SK-N-MC (cell line): ENCODE data around the gene PIM3.

Source experiments
- DNase-seq: peaks from one replicate; pipeline ENCODE4 v3.0.0-alpha.2; 2011; ENCODE audit warnings: low read depth, low spot score
- H3K27ac ChIP-seq: fragments of 200-600 bp; sonication (generic); 2 replicates; pipeline ENCODE4 v1.5.1; 2016; ENCODE audit warnings: mixed run types
- H3K36me3 ChIP-seq: fragments of 200-600 bp; sonication (generic); 2 replicates; pipeline ENCODE4 v1.6.1; 2017; ENCODE audit warnings: antibody characterized with exemption, low read length, mixed read lengths; ENCODE audit not compliant: insufficient read depth
- H3K4me3 ChIP-seq: fragments of 200-600 bp; sonication (generic); 2 replicates; pipeline ENCODE4 v1.5.1; 2016
- H3K9ac ChIP-seq: fragments of 200-600 bp; sonication (generic); 2 replicates; pipeline ENCODE4 v1.8.0; 2017; ENCODE audit warnings: mixed run types, mixed read lengths; ENCODE audit not compliant: insufficient read length
- H3K9me3 ChIP-seq: fragments of 200-600 bp; sonication (generic); 2 replicates; pipeline ENCODE4 v1.6.1; 2017; ENCODE audit warnings: low read depth, mild to moderate bottlenecking, antibody characterized with exemption, low read length, moderate library complexity, mixed read lengths
- EZH2 ChIP-seq: fragments of 200-600 bp; sonication (generic); IDR thresholded peaks from one replicate; pipeline ENCODE4 v1.6.1; 2017; ENCODE audit warnings: antibody characterized with exemption
- FOXP2 ChIP-seq: optimal IDR thresholded peaks from 2 replicates; pipeline ENCODE3; 2011; ENCODE audit warnings: mild to moderate bottlenecking, moderate library complexity; ENCODE audit not compliant: insufficient read depth; ENCODE audit errors: extremely low read length, control extremely low read depth
- POLR2AphosphoS5 ChIP-seq: IDR thresholded peaks from 2 replicates; pipeline ENCODE4 v1.6.1; 2012; ENCODE audit warnings: mild to moderate bottlenecking, low read depth, low read length, borderline replicate concordance

The PIM3 gene

DNA sequence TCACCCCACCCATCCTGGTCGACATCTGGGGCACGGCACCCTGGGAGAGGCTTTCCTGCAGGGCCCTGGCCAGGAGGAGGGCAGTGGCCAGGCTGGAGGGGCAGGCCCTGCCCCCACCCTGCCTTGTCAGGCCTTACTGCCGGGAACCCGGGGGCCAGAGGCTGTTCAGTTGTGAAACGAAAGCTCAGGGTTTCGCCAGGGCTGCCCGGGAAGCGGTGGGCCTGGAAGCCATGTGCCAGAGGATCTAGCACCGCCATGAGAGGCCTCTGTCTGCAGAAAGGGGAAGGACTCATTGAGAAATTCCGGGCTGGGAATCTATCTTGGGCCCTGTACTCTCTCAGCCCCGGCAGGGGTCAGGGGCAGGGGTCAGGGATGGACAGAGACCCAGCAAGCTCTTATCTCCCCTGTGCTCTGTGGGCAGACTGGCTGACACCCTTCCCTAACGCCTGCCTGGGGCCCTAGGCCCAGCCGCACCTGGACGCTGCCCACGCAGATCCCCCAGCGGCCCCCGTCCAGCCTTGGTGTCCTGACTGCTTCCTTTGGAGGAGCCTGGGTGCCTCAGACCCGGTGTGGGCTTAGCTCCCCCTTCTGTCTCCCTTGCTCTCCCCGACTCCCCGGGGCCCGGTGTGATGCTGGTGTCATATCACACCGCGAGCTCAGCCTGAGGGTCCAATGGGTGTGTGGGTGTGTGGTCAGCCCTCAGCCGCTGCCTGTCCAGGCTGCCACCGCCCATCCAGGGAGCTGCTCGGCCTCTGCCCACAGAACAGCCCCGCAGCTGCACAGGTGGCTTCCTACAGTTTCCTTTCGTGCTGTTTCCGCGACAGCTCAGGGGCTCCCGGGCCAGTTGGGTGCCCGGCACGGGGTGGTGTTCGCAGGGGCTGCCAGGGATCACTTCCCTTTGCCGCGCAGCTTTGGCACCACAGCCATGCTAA is 6.5 kb downstream of the PIM3 start:
- Histone ChIP-seq H3K9ac (no peak overlapping the region), H3K9me3 (no peaks in the 10 kb centered on the region)

DNA sequence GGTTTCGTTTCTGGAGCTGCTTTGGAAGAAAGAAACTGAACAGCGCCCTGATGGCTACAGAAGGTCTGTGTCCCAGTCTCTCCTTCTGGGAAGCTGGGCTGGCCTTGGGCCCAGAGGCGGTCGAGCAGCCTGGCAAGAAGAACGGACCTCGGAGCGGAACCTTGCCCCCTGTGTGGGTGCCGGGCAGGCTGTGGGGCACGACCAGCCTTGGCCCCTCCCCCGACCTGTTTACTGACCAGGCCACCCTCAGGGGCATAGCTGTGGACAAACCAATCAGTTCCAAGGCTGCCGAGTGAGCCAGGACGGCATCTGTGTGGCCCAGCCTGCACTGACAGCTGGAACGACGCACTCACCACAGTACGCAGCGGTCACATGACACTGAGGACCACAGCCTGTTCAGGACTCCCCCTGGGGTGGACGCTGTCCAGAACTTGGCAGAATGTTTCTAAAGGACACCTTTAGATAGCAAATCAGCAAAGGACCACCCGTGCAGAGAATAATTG is 7.2 kb downstream of the PIM3 start:
- H3K36me3 ChIP-seq = peaks cover 19% of the 10 kb centered on the region
- no peak overlapping the region for H3K4me3 ChIP-seq
- no peak for DNase-seq
- no peaks in the 10 kb centered on the region for H3K9me3 ChIP-seq
- no peak for TF ChIP-seq EZH2
- TF ChIP-seq FOXP2 = no peak
- no peak for TF ChIP-seq POLR2AphosphoS5
- H3K9ac ChIP-seq = no peak overlapping the region
- no peak overlapping the region for H3K27ac ChIP-seq

More for the DNA sequence above, 6.5 kb downstream of the PIM3 start:
- H3K36me3 ChIP-seq = peaks cover 23% of the 10 kb centered on the region
- TF ChIP-seq POLR2AphosphoS5 (no peak), FOXP2 (no peak), EZH2 (no peak)
- no peak for DNase-seq
- H3K27ac ChIP-seq = no peak overlapping the region
- no peak overlapping the region for H3K4me3 ChIP-seq

DNA sequence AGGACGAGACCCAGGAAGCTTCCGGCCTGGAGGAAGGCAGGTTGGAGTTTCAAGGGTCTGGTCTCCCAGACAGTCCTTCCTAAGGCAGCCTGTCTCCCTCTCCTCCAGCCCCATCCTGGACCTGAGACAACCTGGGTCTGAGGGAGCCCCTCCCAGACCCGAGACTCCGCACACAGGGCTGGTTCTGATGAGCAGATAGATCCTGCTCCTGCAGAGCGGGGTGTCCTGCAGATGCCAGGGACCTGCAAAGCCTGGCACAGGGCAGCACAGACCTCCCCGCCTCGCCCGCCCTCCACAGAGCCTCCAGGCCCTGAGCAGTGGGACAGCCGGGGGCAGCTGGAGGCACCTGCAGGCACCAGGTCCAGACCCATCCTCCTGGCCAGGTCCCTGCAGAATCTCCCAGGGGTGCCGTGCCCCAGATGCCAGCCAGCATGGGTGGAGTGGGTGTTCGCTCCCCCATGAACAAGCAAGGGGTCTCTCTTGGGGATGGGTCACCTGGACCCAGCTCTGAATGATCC is 7.8 kb downstream of the PIM3 start:
- Histone ChIP-seq H3K9me3 (no peaks in the 10 kb centered on the region), H3K4me3 (no peak overlapping the region), H3K36me3 (peaks cover 12% of the 10 kb centered on the region), H3K27ac (no peak overlapping the region), H3K9ac (no peak overlapping the region)
- TF ChIP-seq FOXP2 (no peak), EZH2 (no peak), POLR2AphosphoS5 (no peak)
- DNase-seq = no peak

DNA sequence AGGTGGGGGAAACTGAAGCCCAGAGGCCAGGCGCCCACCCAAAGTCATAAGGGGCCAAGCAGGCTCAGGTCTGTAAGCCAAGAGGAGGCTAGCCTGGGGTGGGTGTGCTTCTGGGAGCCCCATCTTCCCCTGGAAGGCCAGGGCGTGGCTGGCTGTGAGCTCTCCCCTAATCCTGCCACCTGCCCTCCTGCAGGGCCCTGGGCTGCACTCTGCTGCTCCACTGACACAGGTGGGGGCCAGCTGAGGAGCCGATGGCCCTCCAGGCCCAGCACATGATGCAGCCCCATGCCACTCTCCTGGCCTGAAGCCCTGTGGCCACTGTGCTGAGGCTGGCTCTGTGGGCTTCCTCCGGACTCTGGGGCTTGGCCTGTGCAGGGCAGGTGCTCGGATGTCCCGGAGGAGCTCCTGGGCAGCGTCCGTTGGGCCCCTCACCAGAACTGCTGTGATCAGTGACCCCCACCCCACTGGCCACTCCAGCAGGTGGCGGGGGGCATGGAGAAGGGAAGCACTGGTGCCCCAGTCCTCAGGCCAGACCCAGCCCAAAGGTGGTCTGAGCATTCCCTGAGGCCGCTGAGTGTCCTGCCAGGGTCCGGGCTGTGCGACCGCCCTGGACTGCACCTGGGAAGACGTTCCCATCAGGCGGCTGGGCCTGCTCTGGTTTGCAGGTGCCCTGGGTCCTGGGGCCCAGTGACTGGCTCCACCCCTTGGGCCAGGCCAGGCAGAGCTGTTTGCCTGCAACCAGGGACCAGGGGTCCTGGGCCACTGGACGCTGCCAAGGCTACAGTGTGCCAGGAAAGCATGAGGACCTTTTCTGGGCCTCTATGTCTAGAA is 8.5 kb downstream of the PIM3 start:
- H3K9ac ChIP-seq = no peak overlapping the region

DNA sequence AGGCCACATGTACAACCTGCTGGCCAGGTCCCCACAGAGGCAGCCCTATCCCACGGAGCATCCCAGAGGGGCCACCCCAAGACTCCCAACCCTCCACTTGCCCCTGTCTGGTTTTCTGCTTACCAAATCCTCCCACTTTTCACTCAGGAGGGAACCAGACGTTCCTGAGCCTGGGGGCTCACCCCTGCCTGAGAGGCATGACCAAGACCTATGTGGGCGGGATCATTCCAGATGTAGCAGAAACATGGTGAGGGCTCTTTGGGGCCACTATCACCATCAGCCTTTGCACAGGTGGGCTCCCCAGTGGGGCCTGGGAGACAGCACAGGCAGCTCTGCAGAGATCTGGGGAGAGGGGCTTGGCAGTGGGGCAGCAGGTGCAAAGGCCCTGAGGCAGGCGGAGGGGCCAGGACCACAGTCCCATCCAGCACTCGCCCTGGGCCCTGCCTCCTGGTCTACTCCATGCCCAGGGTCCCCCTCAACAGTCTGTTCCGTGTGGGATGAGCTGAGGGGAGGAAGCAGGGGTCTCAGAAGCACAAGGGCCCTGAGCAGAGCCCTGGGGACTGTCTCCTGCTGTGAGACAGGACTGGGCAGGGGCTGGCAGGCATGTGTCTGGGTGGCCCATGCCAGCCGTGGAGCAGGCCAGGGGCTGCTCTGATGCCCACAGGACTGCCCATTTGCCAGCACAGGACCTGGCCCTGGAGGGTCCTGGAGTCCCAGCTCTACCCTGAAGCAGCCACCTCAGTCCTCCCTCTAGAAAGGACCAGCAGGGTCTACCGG is 9.4 kb downstream of the PIM3 start:
- Histone ChIP-seq H3K36me3 (no peaks in the 10 kb centered on the region), H3K9ac (no peak overlapping the region), H3K9me3 (no peaks in the 10 kb centered on the region), H3K4me3 (no peak overlapping the region), H3K27ac (peak overlapping the region; percentile 57; the same call in 1 of the 2 replicates)
- DNase-seq = no peak
- no peak for TF ChIP-seq POLR2AphosphoS5
- TF ChIP-seq FOXP2 = no peak
- no peak for TF ChIP-seq EZH2

More for the DNA sequence above, 8.5 kb downstream of the PIM3 start:
- H3K4me3 ChIP-seq = no peak overlapping the region
- no peak overlapping the region for H3K27ac ChIP-seq
- TF ChIP-seq FOXP2 (no peak), POLR2AphosphoS5 (no peak), EZH2 (no peak)
- no peaks in the 10 kb centered on the region for H3K9me3 ChIP-seq
- peaks cover 6% of the 10 kb centered on the region for H3K36me3 ChIP-seq
- DNase-seq = no peak

DNA sequence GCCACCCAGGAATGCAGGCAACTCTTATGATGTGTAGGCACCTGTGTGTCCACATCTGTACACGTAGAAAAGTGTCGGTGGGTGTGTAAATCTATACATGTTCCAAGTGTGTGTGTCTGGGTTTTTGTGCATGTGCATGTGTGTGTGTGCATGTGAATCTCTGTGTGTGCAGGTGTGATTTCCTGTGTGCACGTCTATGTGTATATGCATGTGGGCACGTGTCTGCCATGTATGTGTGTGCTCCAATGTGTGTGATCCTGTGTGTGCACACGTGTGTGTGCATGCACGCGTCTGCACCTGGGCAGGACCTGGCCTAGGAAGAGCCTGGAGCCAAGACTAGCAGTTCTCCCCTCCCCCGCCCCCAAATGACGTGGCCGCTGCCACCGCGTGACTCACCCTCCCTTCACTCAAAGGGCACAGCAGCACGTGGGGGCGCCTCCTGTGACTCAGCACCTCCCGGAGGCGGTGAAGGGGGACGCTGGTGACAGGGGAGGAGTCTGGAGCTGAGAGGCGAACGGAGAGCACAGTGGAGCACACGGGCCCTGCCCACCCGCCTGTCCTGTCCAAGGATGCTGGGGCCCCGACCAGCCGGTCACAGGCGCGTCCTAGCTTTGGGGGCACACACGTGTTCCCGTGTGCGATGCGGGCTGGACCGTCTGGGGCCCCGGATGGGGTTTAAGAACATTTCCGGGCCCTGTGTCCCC is 10.1 kb downstream of the PIM3 start:
- peak overlapping the region; percentile 57; the same call in 1 of the 2 replicates for H3K27ac ChIP-seq
- peak overlapping the region; percentile 47; the same call in 1 of the 2 replicates for H3K4me3 ChIP-seq
- peak overlapping the region; percentile 59 for H3K9ac ChIP-seq
- no peaks in the 10 kb centered on the region for H3K36me3 ChIP-seq
- no peak for DNase-seq
- H3K9me3 ChIP-seq = no peaks in the 10 kb centered on the region
- no peak for TF ChIP-seq EZH2
- TF ChIP-seq FOXP2 = peak; percentile 65
- peak; percentile 59; the same call in 1 of the 2 replicates for TF ChIP-seq POLR2AphosphoS5
